WTC11 (cell line): Measurements from ENCODE around the gene CCDC88B.

Source experiments
- AFF4 ChIP-seq: sonication (generic); formaldehyde crosslinking; IDR thresholded peaks from 2 replicates; pipeline ENCODE4 v1.8.1; 2023; ENCODE audit warnings: mild to moderate bottlenecking, missing genetic modification reagents, borderline replicate concordance
- ATF6 ChIP-seq: sonication (generic); formaldehyde crosslinking; IDR thresholded peaks from 2 replicates; pipeline ENCODE4 v1.8.1; 2023; ENCODE audit warnings: mild to moderate bottlenecking, missing genetic modification reagents
- CREM ChIP-seq: sonication (generic); formaldehyde crosslinking; IDR thresholded peaks from 2 replicates; pipeline ENCODE4 v1.8.1; 2022; ENCODE audit warnings: mild to moderate bottlenecking, missing genetic modification reagents, moderate library complexity
- CTCF ChIP-seq: fragments of 200-600 bp; IDR thresholded peaks from 2 replicates; pipeline ENCODE4 v1.8.0; 2022; ENCODE audit warnings: antibody characterized with exemption
- MLX ChIP-seq: sonication (generic); formaldehyde crosslinking; IDR thresholded peaks from 2 replicates; pipeline ENCODE4 v1.8.1; 2023; ENCODE audit warnings: mild to moderate bottlenecking, missing genetic modification reagents, moderate library complexity
- NFE2L1 ChIP-seq: sonication (generic); formaldehyde crosslinking; IDR thresholded peaks from 2 replicates; pipeline ENCODE4 v1.8.1; 2023; ENCODE audit warnings: missing genetic modification reagents
- SMAD4 ChIP-seq: sonication (generic); formaldehyde crosslinking; IDR thresholded peaks from 2 replicates; pipeline ENCODE4 v1.8.0; 2022; ENCODE audit warnings: mild to moderate bottlenecking, missing genetic modification reagents
- ZNF138 ChIP-seq: sonication (generic); formaldehyde crosslinking; conservative IDR thresholded peaks from 2 replicates; pipeline ENCODE4 v1.8.1; 2022; ENCODE audit warnings: mild to moderate bottlenecking, moderate library complexity, missing genetic modification reagents
- ZNF263 ChIP-seq: sonication (generic); formaldehyde crosslinking; IDR thresholded peaks from 2 replicates; pipeline ENCODE4 v1.8.1; 2022; ENCODE audit warnings: low read depth, mild to moderate bottlenecking, moderate library complexity, missing genetic modification reagents
- ZNF423 ChIP-seq: fragments of 250-450 bp; sonication (Bioruptor Pico); IDR thresholded peaks from 2 replicates; pipeline ENCODE4 v2.1.2; 2022; ENCODE audit warnings: mild to moderate bottlenecking, moderate library complexity

GRCh38 chr11:64343767-64344559 lies 4.0 kb downstream of the CCDC88B start:
- TF ChIP-seq AFF4 (CRISPR knock-in tag) (no peak), ZNF263 (CRISPR knock-in tag) (no peak), CTCF (no peak), NFE2L1 (CRISPR knock-in tag) (no peak), CREM (CRISPR knock-in tag) (no peak), MLX (CRISPR knock-in tag) (no peak), ZNF138 (CRISPR knock-in tag) (no peak), SMAD4 (CRISPR knock-in tag) (no peak), ZNF423 (CRISPR knock-in tag) (no peak), ATF6 (no peak)
